ENCODE results near the gene CLDN6.

CLDN6 gene

DNA sequence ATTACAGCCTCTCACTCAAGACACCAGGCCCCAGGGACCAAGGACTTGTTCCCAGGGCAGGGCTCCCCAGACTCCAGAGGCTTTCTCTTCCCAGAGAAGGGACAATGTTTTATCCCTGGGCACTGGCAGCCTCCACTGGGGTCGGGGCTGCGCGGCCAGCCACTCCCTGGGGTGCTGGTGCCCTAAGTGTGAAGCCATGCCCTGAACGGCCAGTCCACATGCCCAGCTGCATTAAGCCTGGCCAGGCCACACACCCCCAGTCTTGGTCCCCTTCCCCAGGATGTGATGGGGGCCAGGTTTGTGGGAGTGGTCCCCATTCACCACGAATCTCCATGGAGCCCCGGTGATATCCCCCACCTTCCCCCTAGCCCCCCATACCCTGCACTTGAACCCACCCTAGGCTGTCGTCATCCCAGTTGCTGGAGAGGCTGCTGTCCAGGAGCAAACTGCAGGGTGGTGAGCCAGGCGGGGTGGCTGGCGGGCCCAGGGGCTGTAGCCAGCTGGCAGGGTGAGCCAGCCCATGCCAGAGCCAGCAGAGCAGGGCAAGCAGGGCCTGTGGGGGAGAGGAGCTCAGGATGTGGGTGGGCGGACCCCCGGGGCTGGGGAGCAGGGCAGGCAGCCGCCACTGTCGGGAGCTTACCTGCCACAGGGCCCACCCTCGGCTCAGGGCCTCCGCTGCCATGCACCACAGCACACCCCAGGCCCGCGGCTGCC, 44.2 kb downstream of the CLDN6 start:
- no peak overlapping the region for H3K4me3 ChIP-seq (ENCODE audit: low read depth, low read length)
- TF ChIP-seq, protein P1, sequence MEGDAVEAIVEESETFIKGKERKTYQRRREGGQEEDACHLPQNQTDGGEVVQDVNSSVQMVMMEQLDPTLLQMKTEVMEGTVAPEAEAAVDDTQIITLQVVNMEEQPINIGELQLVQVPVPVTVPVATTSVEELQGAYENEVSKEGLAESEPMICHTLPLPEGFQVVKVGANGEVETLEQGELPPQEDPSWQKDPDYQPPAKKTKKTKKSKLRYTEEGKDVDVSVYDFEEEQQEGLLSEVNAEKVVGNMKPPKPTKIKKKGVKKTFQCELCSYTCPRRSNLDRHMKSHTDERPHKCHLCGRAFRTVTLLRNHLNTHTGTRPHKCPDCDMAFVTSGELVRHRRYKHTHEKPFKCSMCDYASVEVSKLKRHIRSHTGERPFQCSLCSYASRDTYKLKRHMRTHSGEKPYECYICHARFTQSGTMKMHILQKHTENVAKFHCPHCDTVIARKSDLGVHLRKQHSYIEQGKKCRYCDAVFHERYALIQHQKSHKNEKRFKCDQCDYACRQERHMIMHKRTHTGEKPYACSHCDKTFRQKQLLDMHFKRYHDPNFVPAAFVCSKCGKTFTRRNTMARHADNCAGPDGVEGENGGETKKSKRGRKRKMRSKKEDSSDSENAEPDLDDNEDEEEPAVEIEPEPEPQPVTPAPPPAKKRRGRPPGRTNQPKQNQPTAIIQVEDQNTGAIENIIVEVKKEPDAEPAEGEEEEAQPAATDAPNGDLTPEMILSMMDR (IDR thresholded peaks at IDR 0.05; ENCODE audit: borderline replicate concordance, insufficient read depth, low read depth, low read length): no peak

DNA sequence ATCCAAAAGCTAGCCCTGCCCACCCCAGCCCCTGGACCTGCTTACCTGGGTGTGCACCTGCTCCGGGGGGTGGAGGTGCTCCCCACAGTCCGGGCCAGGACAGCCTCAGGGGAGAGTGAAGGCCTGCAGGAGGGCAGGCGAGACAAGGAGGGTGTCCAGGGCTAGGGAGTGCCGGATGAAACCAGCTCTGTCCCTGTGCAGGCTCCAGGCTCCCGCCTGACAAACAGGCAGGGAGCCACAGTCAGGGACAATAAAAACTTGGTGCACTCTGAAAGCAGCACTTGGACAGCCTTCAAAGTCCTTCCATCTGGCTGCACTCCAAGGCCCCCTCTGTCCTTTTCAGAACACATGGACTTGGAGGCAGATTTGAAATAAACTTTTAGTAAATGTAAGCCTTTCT, 44.9 kb downstream of the CLDN6 start:
- TF ChIP-seq, protein P1 (IDR thresholded peaks at IDR 0.05; ENCODE audit: borderline replicate concordance, insufficient read depth, low read depth, low read length): no peak
- H3K4me3 ChIP-seq (ENCODE audit: low read depth, low read length): no peak overlapping the region

DNA sequence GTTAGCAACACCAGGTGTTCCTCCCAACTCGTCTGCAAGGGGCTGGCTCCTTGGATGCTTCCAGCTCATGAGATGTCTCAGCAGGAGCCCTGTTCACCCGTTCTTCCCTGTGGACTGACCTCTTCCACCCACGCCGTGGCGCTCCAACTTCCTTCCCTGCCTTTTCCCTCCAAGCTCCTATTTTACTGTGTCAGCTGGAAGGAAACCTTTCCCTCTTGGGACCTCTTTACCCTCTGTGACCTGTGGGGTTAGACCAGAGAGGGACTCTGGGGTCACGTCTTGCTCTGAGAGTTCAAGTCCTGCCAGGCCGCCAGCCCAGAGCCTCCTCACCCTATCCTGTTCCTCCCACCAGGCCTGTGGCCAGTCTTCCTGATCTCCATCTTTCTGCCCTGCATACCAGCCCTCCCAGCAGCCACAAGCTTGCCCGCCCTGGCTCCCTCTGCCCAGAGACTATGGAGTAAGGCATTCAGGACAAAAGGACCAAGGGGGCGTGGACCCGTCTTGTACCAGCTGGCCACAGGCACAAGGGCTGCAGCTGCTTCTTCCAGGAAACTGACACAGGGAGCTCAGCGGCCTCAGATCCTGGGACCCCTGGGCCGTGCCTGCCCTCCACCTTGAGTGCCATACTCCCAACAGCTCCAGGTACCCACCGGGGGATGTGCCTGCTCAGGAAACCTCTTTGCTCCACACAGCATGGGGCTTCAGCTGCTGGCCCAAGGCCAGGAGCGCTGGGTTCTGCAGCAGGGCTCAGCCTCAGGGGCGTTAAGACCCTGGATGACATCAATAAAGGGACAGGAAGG, 45.8 kb downstream of the CLDN6 start:
- TF ChIP-seq, protein P1 (IDR thresholded peaks at IDR 0.05; ENCODE audit: borderline replicate concordance, insufficient read depth, low read depth, low read length): no peak
- H3K4me3 ChIP-seq (ENCODE audit: low read depth, low read length): no peak overlapping the region

DNA sequence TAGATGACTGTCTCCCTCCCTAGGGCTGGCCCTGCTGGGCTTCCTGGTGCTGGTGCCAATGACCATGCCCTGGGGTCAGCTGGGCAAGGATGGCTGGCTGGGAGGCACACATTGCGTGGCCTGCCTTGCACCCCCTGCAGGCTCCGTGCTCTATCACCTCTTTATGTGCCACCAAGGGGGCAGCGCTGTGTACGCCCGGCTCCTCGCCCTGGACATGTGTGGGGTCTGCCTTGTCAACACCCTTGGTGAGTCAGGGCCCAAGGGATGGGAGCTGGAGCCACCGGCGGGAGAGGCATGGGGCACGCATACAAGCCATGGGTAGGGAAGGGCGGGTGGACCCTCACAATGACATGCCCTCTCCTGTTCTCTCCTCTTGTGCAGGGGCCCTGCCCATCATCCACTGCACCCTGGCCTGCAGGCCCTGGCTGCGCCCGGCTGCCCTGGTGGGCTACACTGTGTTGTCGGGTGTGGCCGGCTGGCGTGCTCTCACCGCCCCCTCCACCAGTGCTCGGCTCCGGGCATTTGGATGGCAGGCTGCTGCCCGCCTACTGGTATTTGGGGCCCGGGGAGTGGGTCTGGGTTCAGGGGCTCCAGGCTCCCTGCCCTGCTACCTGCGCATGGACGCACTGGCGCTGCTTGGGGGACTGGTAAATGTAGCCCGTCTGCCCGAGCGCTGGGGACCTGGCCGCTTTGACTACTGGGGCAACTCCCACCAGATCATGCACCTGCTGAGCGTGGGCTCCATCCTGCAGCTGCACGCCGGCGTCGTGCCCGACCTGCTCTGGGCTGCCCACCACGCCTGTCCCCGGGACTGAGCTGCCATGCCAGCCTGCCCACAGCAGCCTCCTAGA, 46.6 kb downstream of the CLDN6 start:
- H3K4me3 ChIP-seq (ENCODE audit: low read depth, low read length): no peak overlapping the region
- TF ChIP-seq, protein P1 (IDR thresholded peaks at IDR 0.05; ENCODE audit: borderline replicate concordance, insufficient read depth, low read depth, low read length): 0 out of 2 replicates have a peak, but pooled peaks have one; percentile 8

DNA sequence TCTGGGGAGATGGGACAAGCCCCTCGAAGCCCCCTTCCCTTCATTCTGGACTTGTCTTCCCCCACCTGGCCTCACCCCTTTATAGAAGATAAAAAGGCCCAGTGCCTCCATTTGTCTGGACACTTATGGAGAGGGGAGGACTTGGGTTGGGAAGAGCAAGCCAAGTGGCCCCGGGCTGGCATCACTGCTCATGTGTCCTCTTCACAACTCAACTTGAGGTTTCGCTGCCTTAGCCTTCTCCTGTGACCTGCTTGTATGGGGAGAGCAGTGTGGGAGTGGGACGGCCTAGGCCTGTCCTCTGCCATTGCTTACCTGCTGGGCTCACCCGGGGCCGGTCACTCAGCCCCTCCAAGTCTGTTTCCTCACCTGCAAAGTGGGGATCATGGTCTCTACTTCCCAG, 47.4 kb downstream of the CLDN6 start:
- H3K4me3 ChIP-seq (ENCODE audit: low read depth, low read length): peak overlapping the region; percentile 95
- TF ChIP-seq, protein P1 (IDR thresholded peaks at IDR 0.05; ENCODE audit: borderline replicate concordance, insufficient read depth, low read depth, low read length): no peak

DNA sequence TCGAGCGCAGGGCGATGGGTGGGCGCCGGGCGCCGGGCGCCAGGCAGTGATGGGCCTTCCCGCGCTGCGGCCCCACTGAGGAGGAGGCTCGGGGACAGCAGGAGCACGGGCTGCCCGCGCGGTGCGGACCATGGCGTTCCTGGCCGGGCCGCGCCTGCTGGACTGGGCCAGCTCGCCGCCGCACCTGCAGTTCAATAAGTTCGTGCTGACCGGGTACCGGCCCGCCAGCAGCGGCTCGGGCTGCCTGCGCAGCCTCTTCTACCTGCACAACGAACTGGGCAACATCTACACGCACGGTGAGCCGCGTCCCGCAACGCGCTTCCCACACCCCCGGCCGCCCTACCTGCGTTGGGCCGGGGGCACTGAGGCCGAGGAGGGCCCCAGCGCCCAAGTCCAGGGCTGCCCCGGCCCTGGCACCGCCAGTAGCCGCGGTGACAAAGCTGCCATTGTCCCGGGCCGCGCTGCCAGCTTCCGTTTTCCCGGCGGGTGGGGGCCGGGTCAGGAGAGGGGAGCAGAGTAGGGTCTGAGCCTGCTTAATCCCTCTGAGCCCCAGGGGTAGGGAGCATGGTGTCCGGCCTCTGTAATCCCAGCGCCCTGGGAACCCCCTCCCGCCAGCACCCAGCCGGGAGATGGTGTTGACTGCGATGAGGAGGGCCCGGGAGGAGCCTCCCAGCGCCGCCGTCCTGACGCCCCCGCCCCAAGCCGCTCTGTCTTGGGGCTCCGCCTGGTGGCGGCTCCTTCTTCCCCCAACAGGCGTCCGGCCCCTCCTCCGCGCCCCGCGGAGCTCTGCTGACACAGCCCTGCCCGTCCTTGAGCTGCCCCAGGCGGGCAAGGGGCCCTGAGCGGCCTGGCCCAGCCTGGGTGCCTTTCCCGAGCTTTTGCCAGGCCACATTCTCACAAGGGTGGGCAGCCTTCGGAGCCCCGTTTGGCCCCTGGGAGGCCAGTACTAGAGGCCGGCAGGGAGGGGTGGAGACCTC, 48.1 kb downstream of the CLDN6 start:
- peak overlapping the region; percentile 95 for H3K4me3 ChIP-seq (ENCODE audit: low read depth, low read length)
- TF ChIP-seq, protein P1 (IDR thresholded peaks at IDR 0.05; ENCODE audit: borderline replicate concordance, insufficient read depth, low read depth, low read length): peak; percentile 78
